Measurements from ENCODE around the gene NEURL2. TPM values are rescaled to one million over a fixed set of nuclear protein-coding genes. Genes with fewer than 3 reads are reported as not detected.
"Not testable (repeated sequence)": the region's sequence is repeated elsewhere in the genome, so short reads cannot be mapped to it uniquely, and the experiment has no call there.

The NEURL2 gene
- total RNA-seq, 1 donor from 2014 or later, result 7.4 TPM

DNA sequence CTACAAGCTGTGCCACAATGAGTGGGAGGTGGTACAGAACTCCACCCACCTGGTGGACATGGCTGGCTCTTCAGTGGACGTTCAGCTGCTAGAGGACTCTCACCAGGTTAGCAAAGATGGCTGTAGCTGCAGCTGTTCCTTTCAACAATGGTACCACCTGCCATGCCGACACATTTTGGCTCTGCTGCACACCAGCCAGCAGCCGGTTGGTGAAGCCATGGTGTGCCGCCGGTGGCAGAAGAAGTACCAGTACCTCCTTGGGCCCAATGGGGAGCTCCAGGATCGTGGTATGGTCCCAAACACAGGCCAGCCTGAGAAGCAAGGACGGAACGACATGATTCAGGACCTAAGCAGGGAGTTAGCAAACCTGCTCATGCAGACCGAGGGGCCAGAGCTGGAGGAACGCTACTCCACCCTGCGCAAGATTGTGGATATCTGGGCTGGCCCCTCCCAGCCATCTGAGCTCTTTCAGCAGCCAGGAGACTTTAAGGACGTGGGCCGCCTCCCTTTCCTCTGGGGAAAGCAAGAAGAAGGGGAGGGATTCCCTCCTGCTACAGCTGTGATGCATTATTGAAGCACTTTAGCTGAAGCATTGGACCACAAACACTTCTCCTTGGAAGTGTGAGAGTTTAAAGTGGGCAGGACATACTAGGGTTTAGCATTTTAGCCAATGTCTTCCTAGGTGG, 12.8 kb downstream of the NEURL2 start:
- DNase-seq (ENCODE audit: extremely low spot score, unreplicated experiment), result no peak
- H3K36me3 Mint-ChIP-seq (ENCODE audit: unreplicated experiment), result peaks cover 13% of the 10 kb centered on the region
- H3K27ac Mint-ChIP-seq (ENCODE audit: unreplicated experiment), result no peak overlapping the region
- no peaks in the 10 kb centered on the region for H3K27me3 Mint-ChIP-seq (ENCODE audit: unreplicated experiment)
- H3K4me1 Mint-ChIP-seq (ENCODE audit: unreplicated experiment), result peaks cover 15% of the 10 kb centered on the region
- no peaks in the 10 kb centered on the region for H3K9me3 Mint-ChIP-seq (ENCODE audit: unreplicated experiment)
- H3K4me3 Mint-ChIP-seq (ENCODE audit: unreplicated experiment), result no peak overlapping the region
- no peak for TF ChIP-seq CTCF (IDR thresholded peaks at IDR 0.05)

GRCh38 chr20:45874576-45874975, 16.4 kb downstream of the NEURL2 start:
- TF ChIP-seq CTCF (IDR thresholded peaks at IDR 0.05), result no peak
- H3K9me3 Mint-ChIP-seq (ENCODE audit: unreplicated experiment), result no peaks in the 10 kb centered on the region
- H3K27me3 Mint-ChIP-seq (ENCODE audit: unreplicated experiment), result no peaks in the 10 kb centered on the region
- no peaks in the 10 kb centered on the region for H3K4me1 Mint-ChIP-seq (ENCODE audit: unreplicated experiment)
- H3K4me3 Mint-ChIP-seq (ENCODE audit: unreplicated experiment), result no peak overlapping the region
- peaks cover 4% of the 10 kb centered on the region for H3K36me3 Mint-ChIP-seq (ENCODE audit: unreplicated experiment)
- DNase-seq (ENCODE audit: extremely low spot score, unreplicated experiment), result no peak
- no peak overlapping the region for H3K27ac Mint-ChIP-seq (ENCODE audit: unreplicated experiment)

DNA sequence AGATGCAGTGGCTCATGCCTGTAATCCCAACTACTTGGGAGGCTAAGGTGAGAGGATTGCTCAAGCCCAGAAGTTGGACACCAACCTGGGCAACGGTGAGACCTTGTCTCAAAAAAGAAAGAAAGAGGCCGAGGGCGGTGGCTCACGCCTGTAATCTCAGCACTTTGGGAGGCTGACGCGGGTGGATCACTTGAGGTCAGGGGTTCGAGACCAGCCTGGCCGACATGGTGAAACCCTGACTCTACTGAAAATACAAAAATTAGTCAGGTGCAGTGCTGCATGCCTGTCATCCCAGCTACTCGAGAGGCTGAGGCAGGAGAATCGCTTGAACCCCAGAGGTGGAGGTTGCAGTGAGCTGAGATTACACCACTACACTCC, 16.9 kb downstream of the NEURL2 start:
- H3K9me3 Mint-ChIP-seq (ENCODE audit: unreplicated experiment); H3K36me3 Mint-ChIP-seq (ENCODE audit: unreplicated experiment): not testable (repeated sequence)

GRCh38 chr20:45873409-45874103, 17.5 kb downstream of the NEURL2 start:
- no peak for TF ChIP-seq CTCF (IDR thresholded peaks at IDR 0.05)
- Mint-ChIP-seq H3K4me3 (ENCODE audit: unreplicated experiment) (no peak overlapping the region), H3K4me1 (ENCODE audit: unreplicated experiment) (no peaks in the 10 kb centered on the region), H3K36me3 (ENCODE audit: unreplicated experiment) (peaks cover 4% of the 10 kb centered on the region), H3K9me3 (ENCODE audit: unreplicated experiment) (no peaks in the 10 kb centered on the region), H3K27me3 (ENCODE audit: unreplicated experiment) (no peaks in the 10 kb centered on the region), H3K27ac (ENCODE audit: unreplicated experiment) (no peak overlapping the region)
- DNase-seq (ENCODE audit: extremely low spot score, unreplicated experiment), result no peak

More for the DNA sequence above, 16.9 kb downstream of the NEURL2 start:
- H3K27me3 Mint-ChIP-seq (ENCODE audit: unreplicated experiment); H3K4me3 Mint-ChIP-seq (ENCODE audit: unreplicated experiment); H3K4me1 Mint-ChIP-seq (ENCODE audit: unreplicated experiment); DNase-seq (ENCODE audit: extremely low spot score, unreplicated experiment); H3K27ac Mint-ChIP-seq (ENCODE audit: unreplicated experiment): not testable (repeated sequence)

- Mint-ChIP-seq H3K4me3 (ENCODE audit: unreplicated experiment) (no peak overlapping the region), H3K36me3 (ENCODE audit: unreplicated experiment) (peaks cover 4% of the 10 kb centered on the region), H3K27ac (ENCODE audit: unreplicated experiment) (no peak overlapping the region), H3K27me3 (ENCODE audit: unreplicated experiment) (no peaks in the 10 kb centered on the region), H3K4me1 (ENCODE audit: unreplicated experiment) (no peaks in the 10 kb centered on the region), H3K9me3 (ENCODE audit: unreplicated experiment) (no peaks in the 10 kb centered on the region)
- DNase-seq (ENCODE audit: extremely low spot score, unreplicated experiment), result no peak
- no peak for TF ChIP-seq CTCF (IDR thresholded peaks at IDR 0.05)
These were observed 18.4 kb downstream of the NEURL2 start for GRCh38 chr20:45872626-45873025.

Data from osteocyte (in vitro differentiated cells).